NB4 (cell line): ENCODE data around the gene NME7.

Source experiments
- DNase-seq: peaks from one replicate; pipeline ENCODE4 v3.0.0; 2010; ENCODE audit warnings: low read depth
- H3K4me3 ChIP-seq: one replicate; pipeline ENCODE4 v1.5.1; 2011; ENCODE audit warnings: mild to moderate bottlenecking, low read depth, low read length, moderate library complexity
- CTCF ChIP-seq: IDR thresholded peaks from one replicate; pipeline ENCODE4 v1.5.1; 2012; ENCODE audit warnings: low read depth, low read length
- MAX ChIP-seq: IDR thresholded peaks from 2 replicates; pipeline ENCODE4 v1.6.1; 2011; ENCODE audit warnings: low read depth, low read length
- MYC ChIP-seq: IDR thresholded peaks from 2 replicates; pipeline ENCODE4 v1.6.1; 2011; ENCODE audit warnings: low read depth, low read length
- POLR2A ChIP-seq: IDR thresholded peaks from 2 replicates; pipeline ENCODE4 v1.6.1; 2011; ENCODE audit warnings: mild to moderate bottlenecking; ENCODE audit not compliant: insufficient read length; ENCODE audit errors: extremely low read depth

Gene NME7

GRCh38 chr1:169326956-169327268 lies 40.7 kb downstream of the NME7 start:
- no peak overlapping the region for H3K4me3 ChIP-seq
- TF ChIP-seq MYC = no peak
- no peak for TF ChIP-seq POLR2A
- TF ChIP-seq CTCF = no peak
- TF ChIP-seq MAX = no peak
- no peak for DNase-seq

- no peak for DNase-seq
- TF ChIP-seq MAX (no peak), CTCF (no peak), MYC (no peak), POLR2A (no peak)
- no peak overlapping the region for H3K4me3 ChIP-seq
These were observed 41.2 kb downstream of the NME7 start for GRCh38 chr1:169326261-169326955.

- DNase-seq = no peak
- H3K4me3 ChIP-seq = no peak overlapping the region
- TF ChIP-seq POLR2A = no peak
- no peak for TF ChIP-seq MYC
- TF ChIP-seq MAX = no peak
- no peak for TF ChIP-seq CTCF
These were observed 42.5 kb downstream of the NME7 start for GRCh38 chr1:169325117-169325516.

- H3K4me3 ChIP-seq = no peak overlapping the region
- DNase-seq = no peak
- TF ChIP-seq MAX (no peak), MYC (no peak)
These were observed 45.5 kb downstream of the NME7 start for GRCh38 chr1:169322138-169322537.

GRCh38 chr1:169321539-169321938 lies 46.1 kb downstream of the NME7 start:
- no peak overlapping the region for H3K4me3 ChIP-seq
- DNase-seq = peak; percentile 25
- TF ChIP-seq POLR2A = no peak
- no peak for TF ChIP-seq MYC
- TF ChIP-seq CTCF = no peak
- no peak for TF ChIP-seq MAX

GRCh38 chr1:169318536-169319244 lies 48.9 kb downstream of the NME7 start:
- TF ChIP-seq POLR2A (no peak), MAX (no peak), CTCF (no peak), MYC (no peak)
- no peak for DNase-seq

More at GRCh38 chr1:169318536-169319244, 48.9 kb downstream of the NME7 start:
- H3K4me3 ChIP-seq = no peak overlapping the region
